HG02870 (cell line): Measurements from ENCODE around the gene CELA2B.
A peak's percentile ranks its signal among the peaks of the same experiment; 100 is the strongest.

ENCODE experiments used
- ATAC-seq: cut with Tn5 transposase; IDR thresholded peaks from one replicate; pipeline ENCODE4 v1.9.1; 2021; ENCODE audit warnings: mild to moderate bottlenecking, moderate library complexity; ENCODE audit not compliant: unreplicated experiment

CELA2B gene

GRCh38 chr1:15524021-15524282 is 48.0 kb downstream of the CELA2B start, which contains the start of gene CASP9:
TSS of gene CASP9 (minus strand) at chr1:15524215. CDS start at chr1:15524200, 15 bp downstream.
- ATAC-seq, result no peak

GRCh38 chr1:15524283-15525049 is 48.6 kb downstream of the CELA2B start:
- peak; percentile 38 for ATAC-seq

GRCh38 chr1:15525050-15526020 is 49.4 kb downstream of the CELA2B start:
- ATAC-seq, result no peak

GRCh38 chr1:15526021-15526489 is 50.2 kb downstream of the CELA2B start:
- ATAC-seq, result no peak

GRCh38 chr1:15526490-15527339 is 50.8 kb downstream of the CELA2B start, which contains the start of gene DNAJC16:
TSS of gene DNAJC16 (plus strand) at chr1:15526848. CDS start at chr1:15529106, 2,258 bp downstream.
- ATAC-seq, result peak; percentile 55

GRCh38 chr1:15531003-15531402 is 55.1 kb downstream of the CELA2B start:
- ATAC-seq, result no peak

- ATAC-seq, result no peak
Measured at GRCh38 chr1:15531682-15532081, 55.8 kb downstream of the CELA2B start.

GRCh38 chr1:15538771-15539170 is 62.9 kb downstream of the CELA2B start:
- no peak for ATAC-seq

- ATAC-seq, result no peak
Measured at GRCh38 chr1:15540186-15540585, 64.3 kb downstream of the CELA2B start.
